ELF-1 (cell line): Measurements from ENCODE around the gene BTBD10.
"Not testable (repeated sequence)": the region's sequence is repeated elsewhere in the genome, so short reads cannot be mapped to it uniquely, and the experiment has no call there.

Source experiments
- DNase-seq: peaks from one replicate; pipeline ENCODE4 v3.0.0-alpha.2; 2016; ENCODE audit warnings: low read depth, low spot score

Gene BTBD10

GRCh38 chr11:13440100-13440855 lies 22.7 kb downstream of the BTBD10 start:
- no peak for DNase-seq

- no peak for DNase-seq
Measured at GRCh38 chr11:13438291-13438690, 24.7 kb downstream of the BTBD10 start.

- not testable (repeated sequence) for DNase-seq
Measured at GRCh38 chr11:13436836-13437235, 26.2 kb downstream of the BTBD10 start.

- peak; percentile 15 for DNase-seq
Measured at GRCh38 chr11:13434247-13435205, 28.5 kb downstream of the BTBD10 start.

- DNase-seq, result no peak
Measured at GRCh38 chr11:13433437-13433836, 29.6 kb downstream of the BTBD10 start.

- no peak for DNase-seq
Measured at GRCh38 chr11:13429836-13430235, 33.2 kb downstream of the BTBD10 start.

GRCh38 chr11:13429288-13429687 lies 33.7 kb downstream of the BTBD10 start:
- no peak for DNase-seq

- DNase-seq, result no peak
Measured at GRCh38 chr11:13427440-13427839, 35.6 kb downstream of the BTBD10 start.

- DNase-seq, result no peak
Measured at GRCh38 chr11:13423372-13423771, 39.6 kb downstream of the BTBD10 start.

GRCh38 chr11:13421561-13421960 lies 41.5 kb downstream of the BTBD10 start:
- DNase-seq, result no peak

GRCh38 chr11:13415201-13415600 lies 47.8 kb downstream of the BTBD10 start:
- peak; percentile 35 for DNase-seq

GRCh38 chr11:13405220-13405619 lies 57.8 kb downstream of the BTBD10 start:
- DNase-seq, result no peak

GRCh38 chr11:13398335-13398734 lies 64.7 kb downstream of the BTBD10 start:
- DNase-seq, result not testable (repeated sequence)

- no peak for DNase-seq
Measured at GRCh38 chr11:13391217-13391616, 71.8 kb downstream of the BTBD10 start.

GRCh38 chr11:13388741-13389140 lies 74.3 kb downstream of the BTBD10 start:
- DNase-seq, result no peak

- DNase-seq, result no peak
Measured at GRCh38 chr11:13386567-13386966, 76.5 kb downstream of the BTBD10 start.

GRCh38 chr11:13384908-13385640 lies 77.9 kb downstream of the BTBD10 start:
- DNase-seq, result peak; percentile 66

GRCh38 chr11:13382751-13383150 lies 80.3 kb downstream of the BTBD10 start:
- DNase-seq, result no peak

GRCh38 chr11:13380731-13381130 lies 82.3 kb downstream of the BTBD10 start:
- no peak for DNase-seq

GRCh38 chr11:13378316-13378715 lies 84.7 kb downstream of the BTBD10 start:
- no peak for DNase-seq

- no peak for DNase-seq
Measured at GRCh38 chr11:13376838-13377237, 86.2 kb downstream of the BTBD10 start.

GRCh38 chr11:13376402-13376801 lies 86.6 kb downstream of the BTBD10 start:
- no peak for DNase-seq
